Activated naive CD4-positive, alpha-beta T cell treated with anti-CD3 and anti-CD28 coated beads, Interleukin-2, amount 50 U/mL, for 72 hours (primary cell): Measurements from ENCODE around the gene SLC38A10. TPM values are rescaled to one million over a fixed set of nuclear protein-coding genes. Genes with fewer than 3 reads are reported as not detected.

Experiments
- ATAC-seq, 2 donors: fragments of 150-1000 bp; cut with Tn5 transposase; 2 replicates each; pipeline ENCODE4 v1.10.0; 2021; ENCODE audit warnings: mild to moderate bottlenecking in 2 of 2, moderate library complexity in 2 of 2
- DNase-seq, 2 donors: peaks; one replicate each; pipeline ENCODE4 v3.0.0; 2021 to 2022; ENCODE audit warnings: low spot score in 2 of 2
- H3K27ac Mint-ChIP-seq, 2 donors: one replicate each; pipeline ENCODE4 v1.8.0; 2022; ENCODE audit warnings: mild to moderate bottlenecking in 2 of 2, mixed read lengths in 2 of 2
- H3K36me3 Mint-ChIP-seq, 2 donors: one replicate each; pipeline ENCODE4 v1.8.0; 2022; ENCODE audit warnings: mixed read lengths in 2 of 2
- H3K9me3 Mint-ChIP-seq, 2 donors: one replicate each; pipeline ENCODE4 v1.8.0; 2022; ENCODE audit warnings: mixed read lengths in 2 of 2
- total RNA-seq, 2 donors: library from RNA; stranded (reverse); gene quantifications; one replicate each; pipeline ENCODE4 v1.2.3, GENCODE V29; 2022

The SLC38A10 gene
- total RNA-seq, 2 donors from 2014 or later: 19.9 to 72.0 TPM

DNA sequence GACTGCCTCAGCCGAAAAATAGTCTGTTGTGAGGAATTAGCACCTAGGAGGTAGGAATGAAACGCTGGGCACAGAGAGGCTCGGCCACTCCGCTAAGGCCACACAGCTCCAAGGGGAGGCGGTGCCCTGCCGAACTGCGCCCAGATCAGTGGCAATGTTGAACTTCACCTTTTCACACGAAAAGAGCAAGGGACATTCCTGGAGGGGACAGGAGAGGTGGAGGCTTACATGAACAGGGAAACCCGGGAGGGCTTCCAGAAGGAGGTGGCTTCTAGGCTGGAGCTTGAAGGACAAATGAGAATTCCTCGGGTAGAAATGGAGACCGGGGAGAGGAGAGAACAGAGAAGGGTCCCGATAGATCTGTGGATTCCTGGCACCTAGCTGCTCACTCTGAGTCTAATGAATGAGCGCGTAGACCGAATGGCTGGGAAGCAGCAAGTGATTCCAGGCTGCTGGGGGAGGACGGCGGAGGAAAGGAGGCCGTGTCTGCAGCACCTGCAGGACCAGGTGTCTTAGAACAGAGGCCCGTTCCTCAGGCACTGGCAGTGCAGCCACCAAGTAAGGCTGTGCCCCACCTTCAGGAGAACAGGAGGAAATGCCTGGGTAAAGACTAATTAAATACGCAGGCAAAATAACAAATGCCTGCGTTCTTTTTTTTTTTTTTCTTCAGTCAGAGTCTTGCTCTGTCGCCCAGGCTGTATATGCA, 722 bp upstream of the SLC38A10 start:
- peak in 1 of 2 donors; percentile 42 for DNase-seq
- H3K9me3 Mint-ChIP-seq: no peaks in the 10 kb centered on the region
- peak; percentile 31 to 45 for ATAC-seq
- peak overlapping the region; percentile 94 to 99 for H3K27ac Mint-ChIP-seq
- H3K36me3 Mint-ChIP-seq: peaks cover 7 to 17% of the 10 kb centered on the region in 2 donors

DNA sequence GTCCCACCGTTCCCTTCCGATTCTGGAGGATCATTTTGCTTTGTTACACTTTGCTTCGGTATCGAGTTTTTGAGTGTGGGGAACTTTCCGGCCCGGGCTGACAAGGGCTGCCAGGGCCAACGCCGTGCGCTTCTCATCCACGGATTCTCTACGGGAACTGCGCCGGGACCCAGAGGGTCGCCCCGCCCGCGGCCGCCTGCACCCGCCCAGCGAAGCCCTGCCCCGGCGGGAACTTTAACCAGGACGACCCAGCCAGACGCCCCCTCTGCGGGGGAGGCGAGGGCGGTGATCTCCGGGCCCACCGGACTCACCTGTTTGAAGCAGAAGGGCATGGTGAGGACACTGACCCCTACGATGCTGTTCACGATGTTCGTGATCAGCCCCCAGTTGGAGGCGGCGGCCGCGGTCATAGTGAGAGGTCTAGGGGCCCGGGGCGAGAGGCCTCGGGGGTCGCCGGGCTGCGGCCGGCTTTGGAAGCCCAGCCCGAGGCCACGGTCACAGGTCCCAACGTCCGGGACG, 536 bp downstream of the SLC38A10 start:
- Mint-ChIP-seq H3K9me3 (no peaks in the 10 kb centered on the region), H3K36me3 (peaks cover 7 to 17% of the 10 kb centered on the region in 2 donors), H3K27ac (peak overlapping the region; percentile 94)
- ATAC-seq (peak in 1 of 2 donors; percentile 1), DNase-seq (peak; percentile 35 to 62)

DNA sequence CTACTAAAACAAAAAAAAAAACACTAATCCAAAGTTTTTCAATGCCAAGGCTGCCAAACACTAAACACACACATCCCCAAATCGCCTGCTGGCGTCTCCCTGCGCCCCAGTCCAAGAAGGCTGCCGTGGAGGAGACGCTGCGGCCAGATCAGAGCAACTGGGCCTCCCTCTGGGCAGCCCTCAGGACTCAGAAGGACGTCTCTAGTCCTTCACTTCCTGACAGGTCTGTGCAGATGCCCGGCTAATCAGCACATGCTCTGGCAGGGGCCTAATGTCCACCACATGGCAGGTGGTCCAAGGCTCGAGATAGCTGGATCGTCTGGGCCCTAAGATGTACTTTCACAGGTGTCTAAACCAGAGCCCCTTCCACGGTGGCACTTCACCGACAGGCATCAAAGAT, 2.7 kb downstream of the SLC38A10 start:
- ATAC-seq (no peak), DNase-seq (no peak)
- Mint-ChIP-seq H3K9me3 (no peaks in the 10 kb centered on the region), H3K36me3 (peaks cover 7 to 20% of the 10 kb centered on the region in 2 donors), H3K27ac (no peak overlapping the region)

DNA sequence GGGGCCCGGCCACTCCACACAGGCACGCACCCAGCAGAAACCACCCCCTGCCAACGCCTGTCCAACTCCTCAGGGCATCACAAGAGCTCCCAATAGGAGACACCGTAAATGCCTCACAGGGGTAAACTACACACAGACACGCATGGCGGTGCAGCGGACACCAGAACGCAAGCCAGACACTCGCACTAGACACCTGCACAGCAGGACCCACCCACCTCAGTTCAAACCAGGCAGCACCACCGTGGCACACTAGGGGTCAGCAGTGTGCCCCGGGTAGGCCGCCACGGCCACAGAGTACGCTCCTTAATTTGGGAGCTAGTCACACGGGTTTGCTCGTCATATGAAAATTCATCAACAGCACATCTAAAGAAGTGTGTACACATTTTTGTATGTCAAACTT, 3.4 kb downstream of the SLC38A10 start:
- H3K36me3 Mint-ChIP-seq: peaks cover 7 to 23% of the 10 kb centered on the region in 2 donors
- DNase-seq (peak; percentile 73 to 80), ATAC-seq (peak; percentile 52 to 68)
- no peaks in the 10 kb centered on the region for H3K9me3 Mint-ChIP-seq
- H3K27ac Mint-ChIP-seq: no peak overlapping the region

DNA sequence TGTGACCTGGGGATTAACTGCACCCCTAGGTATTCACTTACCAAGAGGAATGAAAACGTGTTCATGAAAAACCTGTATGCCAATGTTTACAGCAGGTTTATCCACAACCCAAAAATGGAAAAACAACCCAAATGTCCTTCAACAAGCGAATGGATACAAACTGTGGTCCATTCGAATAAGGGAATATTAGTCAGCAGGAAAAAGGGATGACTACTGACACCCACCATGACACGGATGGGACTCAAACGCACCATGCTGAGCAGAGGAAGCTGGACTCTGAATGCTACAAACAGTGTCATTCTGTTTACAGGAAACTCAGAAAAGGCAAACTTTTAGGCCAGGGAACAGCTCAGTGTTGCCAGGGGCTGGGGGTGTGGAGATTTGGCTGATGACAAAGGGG, 4.9 kb downstream of the SLC38A10 start:
- ATAC-seq (no peak), DNase-seq (no peak)
- Mint-ChIP-seq H3K36me3 (peaks cover 4 to 16% of the 10 kb centered on the region in 2 donors), H3K27ac (no peak overlapping the region), H3K9me3 (no peaks in the 10 kb centered on the region)

DNA sequence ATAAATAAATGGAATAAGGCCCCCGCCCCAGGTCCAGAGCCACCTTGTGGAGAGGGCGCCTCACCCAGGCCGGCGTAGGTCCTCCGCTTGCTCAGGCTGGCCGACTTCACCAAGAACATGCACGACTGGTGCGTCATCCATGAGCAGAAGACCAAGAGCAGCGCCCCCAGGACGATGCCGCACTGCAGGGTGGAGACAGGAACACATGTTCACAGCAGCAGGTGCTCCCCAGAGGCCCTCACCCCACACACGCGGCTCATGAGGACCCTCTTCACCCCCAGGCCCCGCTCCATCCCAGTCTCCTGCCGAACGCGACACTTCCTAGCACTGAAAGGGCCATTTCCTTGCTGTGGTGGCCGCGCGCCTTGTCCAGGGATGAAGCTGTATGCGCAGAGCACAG, 5.5 kb downstream of the SLC38A10 start:
- ATAC-seq: no peak
- H3K36me3 Mint-ChIP-seq: peaks cover 8 to 15% of the 10 kb centered on the region in 2 donors
- DNase-seq: no peak
- H3K9me3 Mint-ChIP-seq: no peaks in the 10 kb centered on the region
- H3K27ac Mint-ChIP-seq: no peak overlapping the region

DNA sequence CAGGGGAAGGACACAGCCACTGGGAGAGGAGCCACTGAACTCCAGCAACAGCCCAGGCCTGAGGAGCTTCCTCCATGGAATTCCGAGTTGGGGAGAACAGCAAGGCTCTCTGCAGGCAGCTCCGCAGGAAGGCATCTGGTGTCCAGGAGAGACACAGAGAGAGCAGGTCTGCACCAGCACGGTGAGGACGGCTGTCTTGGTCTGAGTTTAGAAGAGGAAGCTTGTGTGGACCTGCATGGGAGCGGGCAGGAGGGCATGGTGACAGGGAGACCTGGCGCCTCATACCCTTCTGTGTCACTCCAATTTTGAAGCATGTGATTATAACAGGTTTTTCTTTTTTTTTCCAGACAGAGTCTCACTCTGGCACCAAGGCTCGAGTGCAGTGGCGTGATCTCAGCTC, 6.4 kb downstream of the SLC38A10 start:
- ATAC-seq (no peak), DNase-seq (no peak)
- Mint-ChIP-seq H3K9me3 (no peaks in the 10 kb centered on the region), H3K36me3 (peaks cover 7 to 8% of the 10 kb centered on the region in 2 donors), H3K27ac (no peak overlapping the region)

DNA sequence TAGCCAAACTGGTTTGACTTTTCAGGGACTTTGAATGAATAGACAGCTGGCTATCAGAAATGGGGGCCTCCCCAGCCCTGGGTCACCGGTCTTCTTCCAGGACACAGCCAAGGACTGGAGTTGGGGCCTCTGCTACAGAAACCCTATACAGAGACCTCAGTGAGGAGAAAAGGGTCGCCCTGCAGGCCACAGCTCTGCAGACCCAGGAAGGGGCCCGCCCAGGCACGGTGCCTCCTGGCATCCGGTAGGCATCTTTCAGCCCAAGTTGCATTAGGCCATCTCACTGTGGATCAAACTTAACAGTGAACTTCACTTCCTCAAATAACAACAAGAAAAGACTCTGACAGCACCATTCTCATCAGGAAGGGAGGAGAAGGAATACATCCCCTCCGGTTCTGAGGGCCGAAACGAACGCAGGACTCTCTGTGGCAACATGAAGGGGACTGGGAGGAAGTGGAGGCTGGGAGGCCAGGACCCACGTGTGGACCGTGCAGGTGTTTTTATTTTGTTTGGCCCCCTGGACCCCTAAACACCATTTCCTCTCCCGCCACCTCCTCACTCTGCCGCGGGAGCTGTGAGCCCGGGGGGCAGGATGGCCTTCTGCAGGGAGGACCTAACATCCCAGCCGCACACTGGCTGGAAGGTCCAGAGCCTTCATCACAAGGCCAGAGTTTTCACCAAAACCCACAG, 7.2 kb downstream of the SLC38A10 start:
- Mint-ChIP-seq H3K9me3 (no peaks in the 10 kb centered on the region), H3K36me3 (peaks cover 6 to 8% of the 10 kb centered on the region in 2 donors), H3K27ac (peak overlapping the region; percentile 29 to 96)
- DNase-seq (no peak), ATAC-seq (no peak)

DNA sequence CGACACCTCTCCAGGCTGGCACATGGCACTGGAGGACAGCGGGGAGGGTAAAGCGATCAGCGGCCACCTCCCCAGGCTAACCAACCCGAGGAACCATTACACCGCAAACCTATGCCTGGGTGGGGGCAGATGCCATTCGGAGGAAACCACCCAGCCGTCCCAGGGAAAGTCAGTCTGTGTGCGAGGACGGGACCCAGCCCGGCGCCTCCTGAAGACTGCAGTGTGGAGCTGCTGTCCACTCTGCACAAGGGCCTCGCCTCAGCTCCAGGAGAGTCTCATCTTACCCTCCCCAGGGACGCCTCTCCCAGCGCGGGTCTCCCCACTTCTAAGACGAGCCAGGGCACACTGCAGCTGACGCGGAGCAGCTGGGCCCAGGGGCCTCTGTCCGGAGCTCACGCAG, 8.0 kb downstream of the SLC38A10 start:
- H3K27ac Mint-ChIP-seq: peak overlapping the region; percentile 79 to 96
- H3K36me3 Mint-ChIP-seq: peaks cover 6 to 8% of the 10 kb centered on the region in 2 donors
- ATAC-seq (no peak), DNase-seq (no peak)
- no peaks in the 10 kb centered on the region for H3K9me3 Mint-ChIP-seq

DNA sequence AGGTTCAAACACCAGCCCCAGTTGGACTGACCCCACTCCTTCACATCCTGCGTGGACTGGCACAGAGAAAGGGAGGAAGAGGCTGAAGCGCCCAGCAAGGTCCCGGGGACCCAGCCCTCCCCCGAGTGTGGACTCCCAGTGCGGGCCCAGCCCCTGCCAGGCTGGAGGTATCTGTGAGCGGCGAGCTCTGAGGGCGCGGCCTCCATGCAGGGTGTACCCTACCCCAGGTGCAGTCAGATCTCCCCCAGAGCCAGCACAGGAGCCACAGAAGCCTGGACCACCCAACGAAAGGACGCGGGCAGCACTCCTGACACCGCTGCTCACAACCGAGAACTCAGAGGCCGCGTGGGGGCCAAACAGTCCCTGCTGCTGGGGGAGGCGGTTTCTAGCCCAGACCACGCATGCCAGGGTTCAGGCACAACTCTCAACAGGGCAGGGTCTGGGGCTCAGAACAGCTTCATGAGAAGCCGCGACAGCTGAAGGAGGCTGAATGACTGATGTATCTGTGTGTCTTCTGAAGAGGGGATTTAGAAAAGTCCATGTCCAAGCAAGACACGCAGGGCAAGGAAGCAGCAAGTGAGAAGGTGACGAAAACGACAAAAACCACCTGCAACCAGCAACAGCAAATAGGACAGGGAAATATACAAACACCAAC, 8.5 kb downstream of the SLC38A10 start:
- DNase-seq (no peak), ATAC-seq (no peak)
- Mint-ChIP-seq H3K36me3 (peaks cover 6 to 8% of the 10 kb centered on the region in 2 donors), H3K9me3 (no peaks in the 10 kb centered on the region), H3K27ac (peak overlapping the region; percentile 93 to 96)

DNA sequence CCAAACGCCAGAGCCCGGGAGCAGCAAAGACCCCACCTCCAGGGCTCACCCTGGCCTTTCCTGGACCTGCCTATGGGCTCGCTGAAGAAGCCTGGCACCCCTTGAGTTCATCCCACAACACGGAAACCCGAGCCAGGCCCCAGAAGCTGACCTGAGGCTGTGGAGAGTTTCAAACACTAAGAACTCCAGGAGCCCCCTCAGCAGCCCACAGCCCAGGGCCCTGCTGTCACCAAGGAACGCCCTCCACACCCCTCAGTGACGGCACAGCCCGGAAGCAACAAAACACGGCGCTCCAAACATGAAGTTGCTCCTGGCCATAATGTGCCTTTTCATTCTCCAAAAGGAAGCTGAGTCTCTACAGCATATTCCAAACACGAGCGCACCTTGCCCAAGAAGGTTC, 9.2 kb downstream of the SLC38A10 start:
- ATAC-seq (peak in 1 of 2 donors; percentile 50), DNase-seq (no peak)
- H3K27ac Mint-ChIP-seq: peak overlapping the region; percentile 95 to 96
- peaks cover 6 to 8% of the 10 kb centered on the region in 2 donors for H3K36me3 Mint-ChIP-seq
- no peaks in the 10 kb centered on the region for H3K9me3 Mint-ChIP-seq

DNA sequence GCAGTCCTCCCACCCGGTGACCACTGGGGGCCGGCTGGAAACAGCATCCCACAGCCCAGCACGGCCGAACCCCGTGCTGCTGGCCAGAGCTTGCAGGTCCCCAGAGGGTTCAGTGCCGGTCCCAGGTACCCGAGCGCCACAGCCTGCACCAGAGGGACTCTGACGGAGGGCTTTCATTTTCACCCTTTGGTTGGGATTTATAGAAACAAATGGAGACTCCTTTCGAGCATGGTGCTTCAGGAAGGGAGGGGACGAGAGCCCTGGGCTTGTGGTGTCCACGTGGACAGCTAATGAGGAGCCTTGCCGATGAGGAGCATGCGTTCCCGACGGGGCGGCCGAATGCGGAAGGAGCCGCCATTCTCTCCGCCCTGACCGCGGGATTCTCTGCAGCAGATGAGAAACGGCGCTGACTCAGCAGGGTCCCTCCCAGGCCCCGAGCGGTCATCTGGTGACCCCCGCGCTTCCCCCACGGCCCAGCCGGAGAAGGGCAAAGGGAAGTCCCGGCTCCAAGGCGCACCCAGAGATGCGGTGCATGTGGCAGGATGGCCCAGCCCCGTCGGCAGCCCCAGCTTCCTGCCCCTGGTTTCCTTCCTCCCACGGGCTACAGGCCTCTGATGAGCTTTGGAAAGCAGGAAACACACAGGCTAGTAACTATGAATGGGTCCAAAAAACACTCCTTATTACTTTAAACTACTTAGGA, 9.8 kb downstream of the SLC38A10 start:
- DNase-seq: peak; percentile 63 to 88
- Mint-ChIP-seq H3K9me3 (no peaks in the 10 kb centered on the region), H3K27ac (peak overlapping the region; percentile 95 to 96), H3K36me3 (peaks cover 6 to 8% of the 10 kb centered on the region in 2 donors)
- peak; percentile 80 to 93 for ATAC-seq

DNA sequence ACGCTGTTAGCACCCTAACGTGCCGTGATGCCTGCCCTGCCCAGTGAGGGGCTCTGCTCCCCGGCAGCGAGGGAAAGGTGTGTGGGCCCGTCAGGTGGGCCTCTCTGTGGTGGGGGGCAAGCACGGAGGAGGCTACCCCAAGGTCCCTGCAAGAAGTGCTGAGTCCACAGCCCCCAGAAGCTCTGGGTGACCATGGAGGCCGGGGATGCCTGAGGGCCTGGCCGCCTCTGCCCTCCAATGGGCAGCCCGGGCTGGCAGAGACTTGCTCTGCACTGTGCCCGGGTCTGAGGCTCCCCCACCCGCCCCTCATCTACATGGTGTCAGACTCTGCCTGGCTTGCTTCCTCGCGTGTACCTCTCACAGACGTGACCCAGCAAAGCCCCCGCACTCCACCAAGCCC, 12.2 kb downstream of the SLC38A10 start:
- Mint-ChIP-seq H3K27ac (peak overlapping the region in 1 of 2 donors; percentile 81), H3K9me3 (no peaks in the 10 kb centered on the region), H3K36me3 (peaks cover 6 to 8% of the 10 kb centered on the region in 2 donors)
- ATAC-seq (no peak), DNase-seq (no peak)

DNA sequence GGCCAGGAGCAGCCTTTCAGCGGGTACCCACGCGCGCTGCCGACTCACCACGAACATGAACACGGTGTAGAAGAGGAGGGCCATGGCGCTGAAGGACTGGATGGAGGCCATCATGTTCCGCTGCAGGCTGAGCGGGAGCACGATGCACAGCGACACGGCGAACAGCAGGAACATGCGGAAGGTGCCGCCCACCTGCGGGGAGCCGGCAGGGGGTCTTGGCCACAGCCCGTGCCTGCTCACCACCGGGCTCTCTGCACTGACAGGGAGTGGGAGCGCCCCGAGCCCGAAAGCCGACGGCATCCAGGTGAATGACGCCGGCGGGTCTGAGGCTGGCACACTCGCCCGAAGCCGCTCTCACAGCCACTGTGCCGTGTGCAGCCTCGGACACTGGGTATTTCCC, 13.0 kb downstream of the SLC38A10 start:
- Mint-ChIP-seq H3K9me3 (no peaks in the 10 kb centered on the region), H3K36me3 (peaks cover under 1 to 8% of the 10 kb centered on the region in 2 donors), H3K27ac (no peak overlapping the region)
- ATAC-seq (no peak), DNase-seq (no peak)

DNA sequence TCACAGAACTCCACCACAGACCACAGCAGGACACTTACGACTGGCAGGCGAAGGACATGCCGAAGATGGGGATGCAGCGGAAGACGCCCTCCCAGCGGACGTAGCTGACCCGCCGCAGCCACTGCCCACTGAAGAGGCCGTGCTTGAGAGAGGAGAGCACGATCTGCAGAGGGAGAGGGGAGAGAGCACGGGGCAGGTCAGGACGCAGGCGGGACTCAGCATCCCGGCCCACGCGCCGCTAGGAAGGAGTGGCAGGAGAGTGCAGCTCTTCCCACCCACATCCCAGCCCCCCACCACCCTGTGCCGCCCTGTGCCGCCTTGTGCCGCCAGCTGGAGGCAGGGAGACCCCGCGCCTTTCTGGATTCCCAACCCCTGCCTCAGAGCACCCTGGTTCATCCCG, 14.5 kb downstream of the SLC38A10 start:
- Mint-ChIP-seq H3K9me3 (no peaks in the 10 kb centered on the region), H3K36me3 (peaks cover 4 to 11% of the 10 kb centered on the region in 2 donors)

More for the DNA sequence above, 14.5 kb downstream of the SLC38A10 start:
- DNase-seq: no peak
- ATAC-seq: no peak
- no peak overlapping the region for H3K27ac Mint-ChIP-seq
